Activated CD4-positive, alpha-beta T cell treated with anti-CD3 and anti-CD28 coated beads for 24 hours (primary cell): ENCODE results near the gene NFE2L2.
"Not testable (repeated sequence)": the region's sequence is repeated elsewhere in the genome, so short reads cannot be mapped to it uniquely, and the experiment has no call there.

Source experiments
- DNase-seq, 2 donors: peaks; one replicate each; pipeline ENCODE4 v3.0.0-alpha.2; 2020; ENCODE audit warnings: low read depth in 2 of 2

NFE2L2 gene

DNA sequence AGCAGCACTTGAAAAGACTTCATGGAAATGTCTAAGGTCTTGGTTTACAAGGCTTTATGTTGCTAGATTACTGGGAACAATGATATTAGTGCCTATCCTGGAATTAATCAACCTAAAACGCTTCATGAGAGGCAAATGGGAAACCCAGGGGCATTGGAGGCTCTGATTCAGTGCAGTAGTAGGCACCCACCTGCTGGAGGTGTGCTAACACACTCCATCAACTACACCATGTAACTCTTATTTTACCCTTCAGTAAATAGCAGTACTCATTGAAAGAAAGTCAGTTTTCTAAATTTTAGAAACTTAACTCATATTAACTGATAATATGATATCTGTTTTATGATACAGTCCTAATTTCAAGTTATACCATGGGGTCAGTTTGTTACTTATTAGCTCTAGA lies 69.3 kb downstream of the NFE2L2 start:
- DNase-seq: no peak

DNA sequence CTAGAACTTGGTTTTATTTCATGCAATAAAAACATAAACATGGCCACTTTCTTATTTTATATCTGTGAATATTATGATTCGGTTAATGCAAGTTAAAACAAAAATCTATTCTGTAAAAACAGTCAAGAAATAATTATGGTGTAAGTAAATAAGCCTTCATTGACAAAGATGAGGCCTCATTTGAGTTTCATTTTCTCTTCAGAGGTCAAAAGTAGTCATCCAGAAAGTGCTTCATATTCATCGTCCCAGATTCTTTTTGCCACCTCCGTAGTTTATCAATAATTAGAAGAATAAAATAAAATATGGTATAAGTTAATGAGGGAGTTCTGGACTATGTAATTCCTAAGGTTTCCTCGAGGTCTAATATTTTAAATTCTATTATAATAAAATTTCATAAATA lies 71.3 kb downstream of the NFE2L2 start:
- DNase-seq: no peak

DNA sequence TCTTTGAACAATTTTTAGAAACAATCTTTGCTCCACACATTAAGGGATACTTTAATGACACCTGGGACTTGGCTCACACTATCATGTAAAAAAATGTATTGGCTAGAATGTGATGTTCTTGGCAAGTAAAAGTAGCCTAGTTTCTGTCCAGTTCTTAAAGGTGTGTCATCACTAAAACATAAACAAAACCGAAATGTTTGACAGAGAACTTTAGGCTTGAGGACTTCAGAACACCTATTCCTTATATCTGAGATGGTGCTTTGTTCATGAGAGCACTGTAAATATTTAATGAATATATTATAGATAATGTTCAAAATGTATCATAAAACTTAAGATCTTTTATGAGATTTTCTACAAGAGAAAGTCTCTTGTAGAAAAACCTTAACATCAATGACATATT lies 71.7 kb downstream of the NFE2L2 start:
- DNase-seq: no peak

DNA sequence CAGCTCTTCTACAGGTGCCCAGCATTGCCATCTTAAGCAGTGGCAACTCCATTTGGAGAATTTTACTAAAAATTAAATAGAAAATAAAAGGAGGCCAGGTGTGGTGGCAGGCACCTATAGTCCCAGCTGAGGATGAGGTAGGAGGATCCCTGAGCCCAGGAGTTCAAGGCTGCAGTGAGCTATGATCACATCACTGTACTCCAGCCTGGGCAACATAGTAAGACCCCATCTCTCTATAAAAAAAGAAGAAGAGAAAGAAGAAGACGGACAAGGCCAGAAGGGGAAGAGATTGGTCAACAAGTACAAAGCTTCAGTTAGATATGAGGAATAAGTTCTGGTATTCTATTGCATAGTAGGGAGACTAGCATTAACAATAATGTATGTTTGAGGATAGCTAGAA lies 73.6 kb downstream of the NFE2L2 start:
- no peak for DNase-seq

DNA sequence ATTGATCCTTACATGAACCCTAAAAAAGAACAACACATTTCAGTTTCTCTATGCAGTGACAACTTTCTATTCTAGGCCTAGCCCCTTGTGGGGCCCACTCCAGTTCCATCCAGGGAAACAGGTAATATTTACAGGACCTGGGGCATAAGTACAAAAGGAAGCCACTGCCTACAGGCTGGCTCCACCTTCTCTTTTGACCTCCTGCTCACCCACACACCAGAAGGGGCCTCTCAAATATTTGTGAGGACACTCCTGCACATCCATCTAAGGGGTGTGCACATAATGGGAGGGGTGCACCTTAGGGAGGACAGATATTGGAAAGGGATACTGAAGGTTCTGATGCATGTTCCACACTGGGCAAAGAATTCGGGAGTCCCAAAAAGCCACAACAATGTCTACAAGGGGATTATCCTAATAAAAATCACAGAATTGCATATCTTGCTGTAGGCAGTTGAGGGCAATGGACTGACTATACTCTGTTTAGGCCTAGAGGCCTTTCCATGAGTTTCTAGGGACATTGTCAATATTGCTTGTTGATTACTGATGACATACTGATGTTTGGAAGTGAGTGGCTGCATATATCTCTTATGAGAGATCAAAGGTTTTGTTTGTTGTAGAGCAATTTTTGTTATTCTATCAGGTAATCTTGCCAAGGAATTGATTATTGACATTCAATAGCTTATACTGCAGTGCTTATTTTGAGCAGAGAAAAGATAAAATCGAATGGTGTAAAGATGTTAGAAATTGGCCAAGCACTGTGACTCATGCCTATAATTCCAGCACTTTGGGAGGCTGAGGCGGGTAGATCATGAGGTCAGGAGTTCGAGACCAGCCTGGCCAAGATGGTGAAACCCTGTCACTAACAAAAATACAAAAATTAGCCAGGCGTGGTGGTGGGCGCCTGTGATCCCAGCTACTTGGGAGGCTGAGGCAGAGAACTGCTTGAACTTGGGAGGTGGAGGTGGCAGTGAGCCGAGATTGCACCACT lies 75.8 kb downstream of the NFE2L2 start:
- no peak for DNase-seq

DNA sequence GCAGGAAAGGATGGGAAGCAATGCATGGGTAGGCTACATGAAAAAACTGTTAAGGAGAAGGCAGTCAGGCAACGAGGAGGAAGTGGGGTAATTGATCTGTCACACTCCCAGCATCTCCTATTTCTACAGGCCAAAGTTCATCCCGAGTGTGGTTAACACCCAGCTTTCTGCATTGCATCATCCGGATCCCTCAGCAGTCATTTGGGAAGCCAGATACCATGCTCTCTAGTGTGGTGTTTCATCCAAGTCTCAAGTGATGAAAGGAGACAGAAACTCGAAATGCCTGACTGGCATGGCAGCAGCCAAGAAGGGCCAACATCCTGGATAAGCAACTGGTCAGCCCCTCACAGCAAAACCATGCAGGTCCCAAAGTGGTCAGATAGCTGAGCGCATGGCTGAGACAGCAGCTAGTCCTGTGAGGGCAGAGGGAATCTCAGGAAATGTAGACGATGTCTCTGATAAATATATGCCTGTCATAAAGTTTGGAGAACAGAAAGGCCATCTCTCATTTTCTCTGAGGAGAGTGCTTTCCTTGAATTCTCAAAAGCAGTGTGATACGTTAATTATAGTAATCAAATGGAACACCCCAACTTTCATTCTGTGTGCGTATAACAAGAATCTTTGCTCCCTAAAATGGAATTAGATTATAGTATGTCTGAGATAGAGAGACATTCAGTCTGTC lies 76.8 kb downstream of the NFE2L2 start:
- DNase-seq: no peak

DNA sequence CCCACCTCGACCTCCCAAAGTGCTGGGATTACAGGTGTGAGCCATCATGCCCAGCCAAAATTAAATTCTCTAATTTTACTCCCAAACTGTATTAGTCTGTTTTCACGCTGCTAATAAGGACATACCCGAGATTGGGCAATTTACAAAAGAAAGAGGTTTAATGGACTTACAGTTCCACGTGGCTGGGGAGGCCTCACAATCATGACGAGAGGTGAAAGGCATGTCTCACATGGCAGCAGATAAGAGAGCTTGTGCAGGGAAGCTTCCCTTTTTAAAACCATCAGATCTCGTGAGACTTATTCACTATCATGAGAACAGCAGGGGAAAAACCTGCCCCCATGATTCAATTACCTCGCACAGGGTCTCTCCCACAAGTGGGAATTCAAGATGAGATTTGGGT lies 78.5 kb downstream of the NFE2L2 start:
- not testable (repeated sequence) for DNase-seq

DNA sequence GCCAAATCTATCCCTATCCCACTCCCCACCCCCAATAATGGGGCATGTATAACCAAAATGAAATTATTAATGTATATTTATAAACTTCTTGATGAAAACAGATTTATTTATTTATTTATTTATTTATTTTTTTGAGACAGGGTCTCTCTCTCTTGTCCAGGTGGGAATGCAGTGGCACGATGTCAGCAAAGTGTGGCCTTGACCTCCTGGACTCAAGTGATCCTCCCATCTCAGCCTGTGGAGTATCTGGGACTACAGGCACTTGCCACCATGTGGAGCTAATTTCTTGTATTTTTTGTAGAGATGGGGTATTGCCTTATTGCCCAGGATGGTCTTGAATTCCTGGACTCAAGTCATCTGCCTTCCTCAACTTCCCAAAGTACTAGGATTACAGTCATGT lies 79.9 kb downstream of the NFE2L2 start:
- no peak for DNase-seq

DNA sequence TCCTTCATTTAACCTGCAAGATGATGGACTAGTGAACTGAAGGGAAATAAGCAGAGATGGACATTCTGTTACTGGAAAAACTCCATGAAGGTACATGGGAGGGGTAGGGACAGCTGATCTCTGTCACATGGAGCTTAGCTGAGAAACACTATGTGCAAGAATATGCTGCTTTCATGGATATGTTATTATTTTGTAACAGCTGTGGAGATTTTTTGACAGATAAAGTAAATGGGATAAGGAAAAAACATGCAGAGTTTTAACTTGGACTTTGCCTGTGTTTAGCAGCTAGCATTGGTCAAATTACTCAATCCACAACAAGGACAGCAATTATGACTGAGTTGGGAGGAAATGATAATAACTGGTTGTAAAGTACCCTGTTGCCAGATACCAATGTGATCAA lies 80.7 kb downstream of the NFE2L2 start:
- no peak for DNase-seq
